ENCODE measurements around the gene GSS.

GSS gene

DNA sequence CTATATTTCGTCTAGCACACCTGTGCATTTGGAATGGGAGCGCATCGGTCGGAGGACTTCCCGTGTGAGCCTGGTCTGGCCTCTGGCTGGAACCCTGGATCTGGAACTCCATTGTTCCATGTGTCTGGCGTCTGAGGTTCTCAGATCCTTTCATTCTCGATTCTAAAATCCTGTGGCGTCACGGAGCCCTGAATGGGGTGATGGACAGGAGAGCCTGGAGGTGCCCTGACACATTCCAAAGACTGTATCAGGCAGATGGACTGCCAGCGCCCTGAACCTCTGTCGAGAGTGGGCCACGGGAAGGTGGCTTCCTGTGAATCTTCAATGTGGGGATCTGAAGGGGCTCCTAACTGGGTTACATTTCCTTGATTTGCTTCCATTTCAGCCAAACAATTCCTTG, 20.7 kb upstream of the GSS start:
- DNase-seq = no peak

DNA sequence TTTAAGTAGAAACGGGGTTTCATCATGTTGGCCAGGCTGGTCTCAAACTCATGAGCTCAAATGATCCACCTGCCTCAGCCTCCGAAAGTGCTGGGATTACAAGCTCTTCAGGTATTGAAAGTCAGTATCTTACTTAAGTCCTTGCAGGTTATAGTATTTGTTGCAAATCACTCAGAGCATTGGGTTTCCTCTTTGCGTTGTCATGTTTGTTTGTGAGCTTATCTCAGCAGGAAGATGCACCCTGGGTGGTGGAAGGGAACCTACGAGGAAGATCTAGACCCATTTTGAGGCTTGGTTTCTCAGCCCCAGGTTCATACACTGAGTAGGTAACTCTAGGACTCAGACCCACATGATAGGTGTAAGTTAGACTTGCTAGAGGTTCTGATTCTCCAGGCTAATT, 18.6 kb upstream of the GSS start:
- no peak for DNase-seq

DNA sequence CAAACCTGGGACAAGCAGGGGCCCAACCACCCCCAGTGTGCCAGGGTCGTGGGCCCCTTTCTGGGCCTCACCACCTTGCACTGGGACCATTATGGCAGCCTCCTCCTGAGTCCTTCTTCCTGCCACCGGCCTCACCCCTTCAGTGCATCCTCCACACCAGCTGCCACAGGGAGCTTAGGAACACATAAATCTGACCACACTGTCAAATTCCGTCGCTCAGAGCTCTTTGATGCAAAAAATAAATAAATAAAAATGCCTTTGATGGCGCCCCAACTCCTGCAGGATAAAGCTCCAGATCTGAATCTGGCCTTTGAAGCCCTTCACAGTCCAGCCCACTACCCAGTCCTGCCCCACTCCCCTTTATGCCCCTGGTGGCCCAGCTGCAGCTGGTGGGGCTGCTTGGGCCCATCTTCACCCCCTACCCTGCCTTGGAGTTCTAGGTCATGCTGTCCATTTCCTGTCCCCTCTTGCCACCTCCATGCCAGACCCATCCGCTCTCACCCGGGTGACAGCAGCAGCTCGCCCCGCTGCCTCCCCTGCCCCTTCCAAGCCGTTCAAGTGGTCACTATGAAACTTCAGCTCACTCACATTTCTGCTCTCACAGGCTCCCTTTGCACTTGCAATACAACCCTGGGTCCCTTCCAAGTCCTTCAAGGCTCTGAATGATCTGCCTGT, 16.1 kb upstream of the GSS start:
- DNase-seq = no peak

DNA sequence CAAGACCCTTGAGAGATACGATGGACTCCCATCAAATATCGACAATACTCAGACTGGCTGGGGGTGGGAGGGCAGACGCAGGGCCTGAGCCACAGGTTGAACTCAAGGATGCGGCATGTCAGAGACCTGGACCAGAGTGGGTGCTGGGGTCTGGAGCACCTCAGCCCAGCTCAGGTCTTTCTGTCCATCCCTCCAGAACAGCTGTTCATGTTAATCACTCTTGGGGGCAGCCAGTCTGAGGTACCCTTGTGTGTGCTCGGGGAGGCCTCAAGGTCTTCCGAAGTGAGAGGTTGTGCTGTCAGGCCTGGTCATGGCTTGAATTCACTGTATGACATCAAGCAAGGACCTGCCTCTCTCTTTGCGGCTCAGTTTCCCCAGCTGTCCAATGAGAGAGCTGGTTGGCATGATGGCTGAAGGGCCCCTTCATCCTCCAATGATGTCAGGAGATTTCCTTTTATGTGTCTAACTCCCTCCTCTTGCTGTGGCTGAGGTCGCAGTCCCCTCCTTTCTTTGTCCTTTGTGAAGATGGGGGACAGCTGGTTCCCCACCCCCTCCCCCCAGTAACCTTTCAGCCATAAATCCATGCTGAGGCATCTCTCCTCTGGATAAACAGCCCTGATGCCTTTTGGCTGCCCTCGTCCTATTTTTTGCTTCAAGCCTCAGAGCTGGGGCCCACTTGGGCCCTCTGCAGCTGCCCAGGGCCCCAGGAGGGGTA, 15.4 kb upstream of the GSS start:
- no peak for DNase-seq

DNA sequence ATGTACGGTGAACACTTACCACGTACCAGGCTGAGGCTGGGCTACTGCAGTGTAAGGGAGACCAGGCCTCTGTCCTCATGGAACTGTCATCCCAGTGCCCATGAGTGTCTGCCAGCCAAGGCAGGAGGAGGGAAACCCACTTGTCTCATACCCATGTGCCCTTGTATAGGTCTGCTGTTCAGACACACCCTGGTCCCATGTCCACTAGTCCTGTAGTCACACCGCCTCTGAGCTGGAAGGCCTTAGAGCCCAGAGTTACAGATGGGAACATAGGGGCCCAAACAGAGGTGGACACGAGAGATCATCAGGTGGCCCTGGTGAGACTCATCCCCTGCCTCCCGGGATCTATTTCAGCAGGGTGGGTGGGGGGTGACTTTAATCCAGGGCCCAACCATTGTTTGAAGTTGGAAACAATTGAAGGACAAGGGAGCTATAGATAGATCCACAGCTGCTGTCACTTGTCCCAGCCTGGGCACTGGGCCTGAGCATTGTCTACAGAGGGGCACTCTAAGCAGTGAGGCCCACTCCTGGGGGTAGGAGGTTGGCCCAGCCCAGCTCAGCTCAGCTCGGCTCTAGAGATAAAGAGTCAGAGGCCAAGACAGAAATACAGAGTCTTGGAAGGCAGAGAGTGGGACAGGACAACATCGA, 14.7 kb upstream of the GSS start:
- no peak for DNase-seq

DNA sequence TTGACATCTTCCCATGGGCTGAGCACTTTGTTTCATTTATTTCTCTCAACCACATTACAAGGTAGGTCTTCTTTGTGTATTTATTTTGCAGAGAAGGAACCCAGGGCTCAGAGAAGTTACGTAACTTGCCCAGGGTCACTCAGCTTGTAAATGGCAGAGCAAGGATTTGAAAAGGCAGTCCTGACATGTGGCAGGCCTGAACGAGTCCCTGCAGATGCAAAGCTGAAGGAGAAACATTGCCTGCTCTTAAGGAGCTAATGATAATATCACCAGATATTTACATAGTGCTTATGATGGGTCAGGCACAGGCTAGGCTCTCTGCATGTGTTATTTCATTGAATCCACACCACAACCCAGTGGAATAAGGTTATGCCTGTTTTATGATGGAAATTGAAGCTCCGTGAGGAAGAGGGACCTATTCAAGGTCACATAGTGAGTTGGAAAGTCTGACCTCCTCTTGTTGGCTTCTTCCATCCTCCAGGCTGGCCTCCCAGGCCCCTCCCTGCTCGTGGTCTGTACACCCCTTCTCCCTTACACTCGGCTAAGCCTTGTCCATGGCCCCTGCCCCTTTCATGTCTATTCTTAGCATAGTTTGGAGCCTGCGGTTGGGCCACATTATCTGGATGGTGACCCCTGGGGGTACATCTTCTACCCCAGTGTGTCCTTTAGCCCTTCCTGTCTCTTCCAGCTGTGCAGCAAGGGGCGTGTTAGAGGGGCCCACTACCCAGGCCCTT, 12.6 kb upstream of the GSS start:
- no peak for DNase-seq

DNA sequence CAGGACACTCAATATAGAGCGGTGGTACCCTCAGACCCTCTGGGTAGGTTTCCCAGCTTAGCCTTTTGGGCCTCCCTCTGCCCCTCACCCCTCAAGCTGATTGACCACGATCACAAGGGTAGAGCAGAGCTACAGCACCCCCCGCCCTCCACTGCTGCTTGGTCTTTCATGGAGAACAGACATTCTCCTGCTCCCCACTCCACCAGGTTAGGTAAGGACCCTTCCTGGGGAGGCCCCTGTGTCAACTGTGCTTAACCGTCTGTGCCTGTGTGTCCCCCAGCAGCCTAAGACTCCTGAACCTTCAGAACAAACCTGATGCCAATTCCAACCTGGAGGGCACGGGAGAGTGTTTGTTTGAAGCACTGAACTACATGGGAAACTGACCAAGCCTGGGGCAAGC, 11.8 kb upstream of the GSS start:
- DNase-seq = no peak

DNA sequence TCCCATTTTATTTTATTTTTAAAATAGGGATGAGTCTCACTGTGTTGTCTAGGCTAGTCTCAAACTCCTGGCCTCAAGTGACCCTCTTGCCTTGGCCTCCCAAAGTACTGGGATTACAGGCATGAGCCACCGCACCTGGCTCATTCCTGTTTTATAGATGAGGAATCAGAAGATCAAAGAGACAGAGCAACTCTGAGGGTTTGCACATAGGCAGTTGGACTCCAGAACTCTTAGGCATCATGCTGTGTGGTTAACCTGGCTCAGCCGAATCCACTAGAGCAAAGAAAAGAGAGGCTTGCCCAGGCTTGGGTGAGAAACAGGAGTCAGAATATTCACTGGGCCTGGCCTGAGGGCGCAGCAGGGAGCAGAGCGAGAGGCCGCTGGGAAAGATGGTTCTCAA, 9.4 kb upstream of the GSS start:
- DNase-seq = no peak

DNA sequence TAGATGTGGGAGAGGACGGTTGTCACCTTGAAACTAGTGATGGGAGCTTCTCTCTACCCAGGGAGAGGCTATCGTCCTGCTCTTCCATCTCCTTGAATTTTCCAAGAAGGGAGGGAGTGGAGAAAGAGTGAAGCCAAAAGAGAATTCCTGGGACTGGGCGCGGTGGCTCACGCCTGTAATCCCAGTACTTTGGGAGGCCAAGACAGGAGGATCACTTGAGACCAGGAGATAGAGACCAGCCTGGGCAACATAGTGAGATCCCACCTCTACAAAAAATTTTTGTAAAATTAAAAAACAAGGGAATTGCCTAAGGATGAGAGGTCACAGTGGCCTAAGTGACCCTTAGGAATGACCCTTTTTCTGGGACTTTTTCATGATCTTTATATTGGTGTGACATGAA, 8.9 kb upstream of the GSS start:
- no peak for DNase-seq

DNA sequence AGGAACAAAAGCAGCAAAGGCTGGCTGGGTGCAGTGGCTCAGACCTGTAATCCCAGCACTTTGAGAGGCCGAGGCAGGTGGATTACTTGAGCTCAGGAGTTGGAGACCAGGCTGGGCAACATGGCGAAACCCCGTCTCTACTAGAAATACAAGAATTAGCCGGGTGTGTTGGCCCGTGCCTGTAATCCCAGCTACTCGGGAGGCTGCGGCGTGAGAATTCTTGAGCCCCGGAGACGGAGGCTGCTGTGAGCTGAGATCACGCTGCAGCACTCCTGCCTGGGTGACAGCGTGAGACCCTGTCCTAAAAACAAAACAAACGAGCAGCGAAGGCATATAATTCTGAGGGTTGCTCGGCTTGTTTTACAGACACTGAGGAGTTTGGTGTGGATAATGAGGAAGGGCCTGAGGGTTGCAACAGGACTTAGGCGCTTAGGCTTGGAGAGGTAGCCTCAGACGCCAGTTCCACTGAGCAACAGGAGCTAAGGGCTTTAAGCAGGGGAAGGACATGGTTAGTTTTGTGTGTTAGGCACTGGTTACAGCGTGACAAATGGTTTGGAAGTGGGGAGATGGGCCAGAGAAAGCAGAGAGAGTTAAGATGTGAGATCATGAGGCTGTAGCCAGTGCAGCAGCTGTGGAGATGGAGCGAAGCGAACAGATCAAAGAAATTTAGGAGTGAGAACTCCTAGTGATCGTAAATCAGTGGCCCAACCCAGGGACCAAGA, 1.3 kb upstream of the GSS start:
- no peak for DNase-seq

DNA sequence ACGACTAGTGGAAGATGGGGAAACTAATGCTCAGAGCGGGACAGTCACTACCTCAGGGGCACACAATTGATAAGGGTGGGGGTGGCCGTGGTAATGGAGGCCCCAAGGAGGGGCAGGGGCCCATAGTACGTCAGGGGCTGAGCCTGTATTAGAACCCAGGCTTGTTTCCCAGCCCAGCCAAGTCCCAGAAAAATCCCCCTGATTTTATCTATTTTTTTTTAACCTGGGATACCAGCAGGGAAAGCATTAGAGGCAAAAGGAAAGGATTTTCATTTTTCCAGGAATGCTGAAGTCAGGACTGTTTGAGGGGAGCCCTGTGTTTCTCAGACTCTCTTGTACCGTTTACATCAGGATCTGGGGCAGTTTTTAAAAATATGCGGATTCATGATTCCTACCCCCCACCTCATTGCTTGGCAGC, 444 bp upstream of the GSS start:
- DNase-seq = no peak

DNA sequence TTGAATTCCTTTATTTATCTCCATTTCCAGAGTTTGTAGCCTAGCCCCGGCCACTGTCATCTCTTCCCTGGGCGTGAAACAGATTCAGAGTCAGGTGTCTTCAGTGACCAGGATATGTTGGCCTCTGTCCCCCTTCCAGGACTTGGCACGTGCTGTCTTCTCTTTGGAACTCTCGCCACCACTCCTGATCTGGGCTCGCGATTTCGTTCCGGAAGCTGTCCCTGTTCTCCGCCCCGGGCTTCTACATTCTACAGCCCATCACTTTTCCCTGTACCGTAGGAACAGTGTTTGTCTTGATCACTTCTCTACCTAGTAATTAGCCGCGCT, 739 bp downstream of the GSS start:
- no peak for DNase-seq

DNA sequence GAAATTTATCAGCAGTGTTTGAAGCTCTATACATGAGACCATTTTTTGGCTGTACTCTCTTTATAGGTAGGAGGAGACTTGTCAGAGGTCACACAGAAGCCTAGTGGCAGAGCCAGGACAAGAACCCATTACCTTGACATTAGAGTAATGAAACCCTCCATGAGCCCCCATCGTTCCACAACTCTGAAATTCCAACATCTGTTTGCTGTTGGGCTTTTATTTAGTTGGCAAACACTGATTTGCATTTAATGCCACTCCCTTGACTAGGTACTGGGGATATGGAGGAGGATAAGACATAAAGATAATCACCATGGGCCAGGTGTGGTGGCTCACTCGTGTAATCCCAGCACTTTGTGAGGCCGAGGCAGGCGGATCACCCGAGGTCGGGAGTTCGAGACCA, 1.6 kb downstream of the GSS start:
- no peak for DNase-seq

DNA sequence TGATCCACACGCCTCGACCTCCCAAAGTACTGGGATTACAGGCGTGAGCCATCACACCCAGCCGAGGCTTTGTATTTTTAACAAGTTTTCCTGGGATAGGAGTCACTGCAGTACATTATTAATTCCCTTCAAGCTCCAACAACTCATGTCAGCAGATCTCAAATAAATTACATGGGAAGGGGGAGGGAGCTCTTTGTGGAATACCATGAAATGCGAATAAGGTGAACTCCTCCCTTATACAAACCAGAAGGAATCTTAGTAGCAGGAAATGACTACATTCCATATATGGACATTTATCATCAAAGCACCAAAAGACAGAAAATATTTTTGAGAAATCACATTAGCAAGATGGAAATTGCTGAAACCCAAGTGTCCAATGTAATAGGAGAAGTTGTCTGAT, 2.9 kb downstream of the GSS start:
- DNase-seq = no peak

DNA sequence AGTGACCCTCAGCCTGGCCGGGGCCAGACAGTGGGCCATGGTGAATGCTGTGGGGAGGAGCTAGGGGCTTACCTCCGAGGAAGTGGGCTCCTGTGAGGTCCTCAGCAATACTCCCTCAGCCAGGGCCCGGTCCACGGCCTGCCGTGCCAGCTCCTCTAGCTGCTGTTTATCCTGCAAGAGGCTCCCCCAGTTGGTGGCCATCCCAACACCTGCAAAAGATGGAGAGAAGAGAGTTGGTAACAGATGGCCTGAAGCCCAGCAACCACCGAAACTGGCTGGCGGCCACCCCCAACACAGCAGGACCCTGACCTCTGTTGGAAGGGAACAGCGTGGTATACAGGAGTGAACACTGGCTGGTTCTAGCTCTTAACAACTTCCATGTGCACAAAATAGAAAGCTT, 4.0 kb downstream of the GSS start:
- no peak for DNase-seq

DNA sequence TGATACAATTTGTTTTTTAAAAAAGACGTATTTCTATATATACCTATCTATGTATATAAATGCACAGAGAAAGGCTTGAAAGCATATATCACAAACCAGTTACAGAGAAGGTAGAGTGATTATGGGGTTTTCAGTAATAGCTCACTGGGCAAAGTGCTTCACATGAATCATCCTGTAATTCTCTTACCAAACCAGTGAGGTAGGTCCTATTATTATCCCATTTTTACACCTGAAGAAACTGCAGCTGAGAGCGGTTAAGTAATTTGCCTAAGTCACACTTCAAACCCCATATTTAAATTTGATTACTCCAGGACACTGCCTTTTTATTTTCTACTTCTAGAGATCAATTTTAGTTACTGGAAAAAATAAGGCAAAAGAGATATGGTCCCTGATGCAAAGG, 4.4 kb downstream of the GSS start:
- DNase-seq = no peak

DNA sequence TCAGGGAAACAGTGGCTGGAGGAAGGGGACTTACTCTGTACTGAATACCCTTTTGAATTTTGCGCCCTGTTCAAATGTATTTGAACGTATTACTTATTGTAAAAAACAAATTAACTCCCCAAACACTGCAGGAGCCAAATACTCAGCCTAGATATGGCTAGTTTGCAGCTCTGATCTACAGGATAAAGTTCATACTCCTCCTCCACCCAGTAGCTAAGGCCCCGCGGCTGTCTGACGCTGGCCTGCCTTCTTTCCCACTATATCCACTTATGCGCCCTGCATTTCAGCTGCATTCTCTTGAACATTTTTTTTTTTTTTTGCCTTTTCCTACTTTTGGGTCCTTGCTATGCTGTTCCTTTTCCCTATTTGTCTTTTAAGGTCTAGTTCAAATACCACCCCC, 6.5 kb downstream of the GSS start:
- DNase-seq = no peak

DNA sequence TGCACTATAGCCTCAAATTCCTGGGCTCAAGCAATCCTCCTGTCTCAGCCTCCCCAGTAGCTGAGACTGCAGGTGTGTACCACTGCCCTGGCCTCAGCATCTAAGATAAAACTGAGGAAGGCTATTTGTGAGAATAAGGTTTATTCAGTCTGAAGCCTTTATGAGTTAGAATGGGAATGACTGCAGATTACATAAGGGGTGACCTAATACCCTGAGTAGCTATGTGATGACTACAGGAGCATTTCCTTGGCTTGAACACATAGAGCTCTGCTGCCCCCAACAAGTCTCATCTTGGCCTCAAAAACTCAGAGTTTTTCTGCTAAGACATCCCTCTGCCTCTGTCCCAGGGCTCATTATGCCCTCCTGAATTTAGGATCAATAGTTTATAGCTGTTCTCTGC, 7.6 kb downstream of the GSS start:
- DNase-seq = no peak

DNA sequence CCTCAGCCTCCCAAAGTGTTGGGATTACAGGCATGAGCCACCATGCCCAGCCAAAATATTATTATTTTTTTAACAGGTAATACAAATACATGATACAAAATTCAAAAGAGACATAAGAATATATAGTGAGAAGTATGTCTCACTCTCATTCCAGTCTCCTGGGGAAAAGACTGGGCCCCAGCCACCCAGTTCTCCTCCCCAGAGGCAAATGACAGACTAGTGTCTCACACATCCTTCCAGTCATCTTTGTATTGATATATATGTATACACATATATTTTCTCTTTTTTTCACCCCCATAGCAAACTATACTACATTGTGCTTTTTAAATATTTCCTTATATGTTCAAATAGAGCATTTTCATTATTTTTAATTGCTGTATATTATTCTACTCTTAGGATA, 8.3 kb downstream of the GSS start:
- no peak for DNase-seq

DNA sequence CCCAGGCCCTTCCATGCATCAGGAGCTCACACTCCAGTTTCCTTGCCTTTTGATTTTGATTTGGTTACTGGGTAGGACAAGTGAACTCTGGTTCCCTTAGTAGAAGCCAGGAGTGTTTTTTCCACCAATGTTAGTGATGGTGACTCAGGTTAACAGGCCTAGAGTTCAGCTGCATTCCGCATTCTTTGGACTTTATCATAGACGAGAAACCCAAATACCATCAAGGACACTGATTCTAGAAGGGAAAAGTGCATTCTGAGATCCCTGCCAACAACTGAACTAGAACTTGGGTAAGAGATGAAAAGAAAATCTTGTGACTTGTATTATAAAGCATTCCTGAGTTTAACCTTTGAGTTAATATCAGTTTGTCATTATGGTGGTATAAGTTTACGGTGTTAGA, 8.9 kb downstream of the GSS start:
- DNase-seq = no peak

DNA sequence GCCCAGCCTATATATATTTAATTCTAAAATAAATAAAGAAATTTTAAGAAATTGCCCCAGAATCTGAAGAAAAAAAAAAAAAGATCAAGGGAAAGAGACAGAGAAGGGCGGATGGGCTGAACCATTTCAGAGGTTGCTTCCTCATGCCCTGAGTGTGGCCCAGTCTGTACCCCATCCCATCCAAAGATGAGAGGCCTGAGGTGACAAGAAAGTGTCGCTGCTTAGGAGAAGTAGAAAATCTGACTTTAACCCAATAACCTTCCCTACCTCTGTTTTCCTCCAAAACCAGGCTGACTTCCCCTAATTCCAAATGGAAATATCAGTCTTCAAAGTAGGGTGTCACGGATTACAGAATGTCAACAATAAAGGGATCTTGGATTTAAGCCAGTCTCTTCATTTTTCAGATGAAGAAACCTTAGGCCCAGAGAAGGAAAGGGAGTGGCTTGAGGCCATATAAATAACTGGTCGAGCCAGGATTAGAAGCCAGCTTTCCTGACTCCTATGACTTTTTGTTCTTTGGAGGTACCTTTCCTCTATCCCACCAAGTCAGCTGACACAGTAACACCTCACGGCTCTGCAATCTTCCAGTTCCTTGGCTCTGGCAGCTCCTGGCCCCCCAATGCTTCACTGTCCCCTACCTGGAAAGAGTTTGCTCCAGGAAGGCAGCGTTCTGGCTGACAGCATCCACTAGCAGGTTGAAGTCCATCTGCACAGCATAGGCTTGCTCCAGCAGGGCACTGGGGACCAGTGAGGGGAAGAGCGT, 10.1 kb downstream of the GSS start:
- DNase-seq = no peak

DNA sequence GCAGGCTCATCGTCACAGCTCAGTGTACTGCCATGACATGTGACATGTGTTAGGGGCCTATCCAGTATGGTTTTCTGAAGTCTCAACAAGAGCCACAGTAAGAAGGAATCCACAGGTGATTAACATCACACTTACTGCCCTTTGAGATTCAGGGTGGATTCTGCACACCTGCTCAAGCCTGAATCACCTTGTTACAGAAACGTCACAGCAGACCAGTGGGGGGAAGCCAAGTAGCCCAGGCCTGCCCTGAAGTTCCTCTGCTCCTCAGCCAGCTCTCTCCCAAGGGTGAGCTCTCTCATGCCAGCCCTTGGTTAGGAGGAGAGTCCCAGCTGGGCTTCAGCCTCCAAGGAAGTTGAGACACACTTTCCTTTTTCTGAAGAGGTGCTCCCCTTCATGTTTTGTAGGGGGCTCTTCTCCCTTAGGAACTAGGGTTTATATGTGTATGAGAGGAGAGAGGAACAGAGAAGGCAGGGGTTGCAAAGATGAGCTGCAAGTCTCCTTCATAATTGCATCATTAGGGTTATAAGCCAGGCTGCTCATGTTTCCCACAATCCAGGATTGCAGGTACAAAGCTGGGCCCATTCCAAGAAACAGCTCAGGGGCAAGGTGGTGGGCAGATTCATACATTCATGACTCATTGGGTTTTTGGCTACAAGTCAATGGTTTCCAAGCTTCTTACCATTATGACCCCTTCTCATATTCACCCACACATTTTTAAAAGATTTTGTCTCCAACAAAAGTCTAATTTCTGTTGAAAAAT, 11.6 kb downstream of the GSS start:
- no peak for DNase-seq
